SH-SY5Y (cell line): ENCODE data around the gene SMCR8.
A peak's percentile ranks its signal among the peaks of the same experiment; 100 is the strongest.

Experiments
- GATA2 ChIP-seq: IDR thresholded peaks from 2 replicates; pipeline ENCODE4 v1.6.1; 2011; ENCODE audit warnings: mild to moderate bottlenecking, low read depth, low read length
- GATA3 ChIP-seq: IDR thresholded peaks from 2 replicates; pipeline ENCODE4 v1.6.1; 2011; ENCODE audit warnings: low read depth, mild to moderate bottlenecking, low read length, moderate library complexity

SMCR8 gene

GRCh38 chr17:18314731-18315561 is at the start of gene SMCR8, which contains the start of gene TOP3A:
Gene SMCR8 (plus strand): TSS chr17:18315293. CDS start chr17:18315790, 497 bp downstream.
Gene TOP3A (minus strand): TSS chr17:18314994. CDS start chr17:18314778, 216 bp downstream.
- TF ChIP-seq GATA2 = peak; percentile 29; the same call in 1 of the 2 replicates
- TF ChIP-seq GATA3 = no peak

- TF ChIP-seq GATA2 (no peak), GATA3 (no peak)
These were observed 47.7 kb upstream of the SMCR8 start for GRCh38 chr17:18267366-18267765.

- TF ChIP-seq GATA2 (no peak), GATA3 (no peak)
These were observed 47.0 kb upstream of the SMCR8 start for GRCh38 chr17:18267927-18268711.

- no peak for TF ChIP-seq GATA3
- TF ChIP-seq GATA2 = no peak
These were observed 44.8 kb upstream of the SMCR8 start for GRCh38 chr17:18270046-18270931.

- TF ChIP-seq GATA3 = no peak
- no peak for TF ChIP-seq GATA2
These were observed 38.0 kb upstream of the SMCR8 start for GRCh38 chr17:18277076-18277475.

- TF ChIP-seq GATA2 (no peak), GATA3 (no peak)
These were observed 36.2 kb upstream of the SMCR8 start for GRCh38 chr17:18278867-18279266.

- TF ChIP-seq GATA2 (no peak), GATA3 (no peak)
These were observed 34.8 kb upstream of the SMCR8 start for GRCh38 chr17:18280249-18280648.

- no peak for TF ChIP-seq GATA3
- no peak for TF ChIP-seq GATA2
These were observed 34.2 kb upstream of the SMCR8 start for GRCh38 chr17:18280766-18281371.

- TF ChIP-seq GATA2 (no peak), GATA3 (no peak)
These were observed 33.3 kb upstream of the SMCR8 start for GRCh38 chr17:18281788-18282187.

GRCh38 chr17:18285296-18285695 is 29.8 kb upstream of the SMCR8 start:
- no peak for TF ChIP-seq GATA2
- TF ChIP-seq GATA3 = no peak

GRCh38 chr17:18291718-18292540 is 23.2 kb upstream of the SMCR8 start:
- TF ChIP-seq GATA3 = no peak
- TF ChIP-seq GATA2 = no peak

GRCh38 chr17:18300725-18301480 is 14.2 kb upstream of the SMCR8 start:
- TF ChIP-seq GATA3 (no peak), GATA2 (no peak)
